GM12892 (cell line): ENCODE measurements around the gene STRIP2.
"Not testable (repeated sequence)": the region's sequence is repeated elsewhere in the genome, so short reads cannot be mapped to it uniquely, and the experiment has no call there.

Experiments
- POLR2AphosphoS5 ChIP-seq: IDR thresholded peaks from 2 replicates; pipeline ENCODE4 v1.6.1; 2011; ENCODE audit warnings: low read depth, low read length, control low read depth
- TAF1 ChIP-seq: IDR thresholded peaks from 2 replicates; pipeline ENCODE4 v1.6.1; 2011; ENCODE audit warnings: low read depth, mild to moderate bottlenecking, control low read depth, low read length, borderline replicate concordance

DNA sequence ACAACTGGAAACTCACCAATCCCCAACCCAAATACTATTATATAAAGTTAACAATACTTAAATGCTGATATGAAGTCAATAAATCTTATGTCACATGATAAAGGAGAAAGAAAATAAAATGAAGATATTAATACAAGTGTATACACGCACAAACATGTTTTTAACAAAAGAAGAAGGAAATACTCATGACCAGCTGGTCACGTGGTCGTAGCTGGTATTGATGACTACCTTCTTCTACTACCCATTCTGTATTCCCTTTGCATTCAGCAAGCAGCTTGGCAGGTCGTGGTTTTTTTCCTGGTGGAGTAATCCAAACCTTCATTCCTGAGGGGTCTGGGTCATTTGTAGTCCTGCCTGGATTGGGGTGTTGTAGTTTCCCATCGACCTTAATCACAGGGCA is 10.5 kb downstream of the STRIP2 start:
- not testable (repeated sequence) for TF ChIP-seq TAF1, POLR2AphosphoS5
